Activated CD4-positive, alpha-beta T cell treated with anti-CD3 and anti-CD28 coated beads, Interleukin-2, amount 10 ng/mL, durations not matched to agents 7 days and 5 days (primary cell): ENCODE data around the gene MAP7D3. TPM values are rescaled to one million over a fixed set of nuclear protein-coding genes. Genes with fewer than 3 reads are reported as not detected.

Experiments
- CTCF ChIA-PET: fragments of 350-600 bp; sonication (Branson Sonifier 250); formaldehyde crosslinking; loops from one replicate; lab custom pipeline; 2021; ENCODE audit warnings: antibody characterized with exemption; lab: Charles Lee
- POLR2A ChIA-PET: fragments of 350-600 bp; sonication (Branson Sonifier 250); formaldehyde crosslinking; loops from one replicate; lab custom pipeline; 2021; ENCODE audit warnings: antibody characterized with exemption; lab: Charles Lee
- DNase-seq: peaks from one replicate; pipeline ENCODE4 v3.0.0-alpha.2; 2020
- H3K27ac Mint-ChIP-seq: one replicate; pipeline ENCODE4 v1.8.0; 2021; ENCODE audit warnings: mild to moderate bottlenecking, moderate library complexity, mixed read lengths
- H3K27me3 Mint-ChIP-seq: one replicate; pipeline ENCODE4 v1.8.0; 2021; ENCODE audit warnings: mixed read lengths
- H3K36me3 Mint-ChIP-seq: one replicate; pipeline ENCODE4 v1.8.0; 2021; ENCODE audit warnings: low read depth, mixed read lengths
- H3K4me1 Mint-ChIP-seq: one replicate; pipeline ENCODE4 v1.8.0; 2021; ENCODE audit warnings: mixed read lengths
- H3K4me3 Mint-ChIP-seq: one replicate; pipeline ENCODE4 v1.8.0; 2021; ENCODE audit warnings: mild to moderate bottlenecking, moderate library complexity, mixed read lengths
- H3K9me3 Mint-ChIP-seq: one replicate; pipeline ENCODE4 v1.8.0; 2021; ENCODE audit warnings: mixed read lengths
- total RNA-seq, 2 experiments: library from RNA; stranded (reverse); gene quantifications; one replicate each; pipeline ENCODE4 v1.2.3, GENCODE V29; 2021

MAP7D3 gene
- total RNA-seq, 2 experiments from 2014 or later, result 11.2 to 13.5 TPM

DNA sequence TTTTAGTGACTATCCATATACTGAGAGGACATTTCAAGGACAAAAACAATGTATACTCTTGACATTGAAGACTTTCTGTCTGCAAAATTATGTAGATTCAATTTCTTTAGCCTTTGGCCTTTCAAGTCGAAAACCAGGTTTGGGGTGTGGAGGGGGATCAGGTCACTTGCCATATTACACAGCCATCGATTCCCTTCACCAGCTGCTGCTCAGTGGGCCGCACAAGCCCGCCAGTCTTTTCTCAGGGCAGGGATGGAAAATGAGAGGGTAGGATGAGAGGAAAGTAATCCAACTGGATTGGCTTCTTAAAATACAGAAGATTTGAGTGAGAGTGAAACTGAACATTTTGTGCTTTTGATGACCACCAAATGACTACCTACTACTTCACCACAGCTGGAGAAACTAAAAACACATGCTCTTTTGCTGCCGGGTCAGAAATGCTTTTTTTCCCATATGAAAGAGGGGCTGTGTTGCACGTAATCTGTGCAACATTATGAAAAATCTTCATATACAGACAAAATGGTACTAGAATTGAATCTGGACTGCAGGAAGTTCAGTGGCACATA is 52.4 kb downstream of the MAP7D3 start:
- no peaks in the 10 kb centered on the region for H3K27me3 Mint-ChIP-seq
- ChIA-PET CTCF (no interaction called here), POLR2A (no interaction called here)
- H3K4me3 Mint-ChIP-seq, result no peak overlapping the region
- H3K36me3 Mint-ChIP-seq, result no peaks in the 10 kb centered on the region
- peaks cover 32% of the 10 kb centered on the region for H3K4me1 Mint-ChIP-seq
- H3K27ac Mint-ChIP-seq, result no peak overlapping the region
- no peaks in the 10 kb centered on the region for H3K9me3 Mint-ChIP-seq
- no peak for DNase-seq

DNA sequence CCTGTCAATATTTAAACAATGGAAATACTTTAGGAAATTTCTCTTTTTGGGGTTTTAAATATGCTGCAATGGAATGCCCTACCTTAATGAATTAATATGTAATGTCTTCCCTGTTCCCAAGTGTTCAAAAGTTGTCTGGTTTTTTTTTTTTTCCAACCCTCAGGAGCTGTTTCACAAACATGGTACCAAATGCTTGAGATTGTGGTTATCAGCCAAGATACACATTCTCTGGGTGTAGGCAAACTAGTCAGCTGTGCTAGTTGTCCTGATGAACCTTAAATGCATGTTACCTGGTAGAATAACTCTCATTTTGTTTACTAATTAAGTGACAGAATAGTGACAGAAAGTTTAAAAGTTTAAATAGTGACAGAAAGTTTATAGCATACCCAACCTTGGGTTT is 53.2 kb downstream of the MAP7D3 start:
- Mint-ChIP-seq H3K4me3 (no peak overlapping the region), H3K4me1 (peaks cover 32% of the 10 kb centered on the region), H3K27me3 (no peaks in the 10 kb centered on the region), H3K36me3 (peaks cover 4% of the 10 kb centered on the region), H3K9me3 (no peaks in the 10 kb centered on the region), H3K27ac (no peak overlapping the region)
- CTCF ChIA-PET, result no interaction called here
- no peak for DNase-seq
- POLR2A ChIA-PET, result no interaction called here

DNA sequence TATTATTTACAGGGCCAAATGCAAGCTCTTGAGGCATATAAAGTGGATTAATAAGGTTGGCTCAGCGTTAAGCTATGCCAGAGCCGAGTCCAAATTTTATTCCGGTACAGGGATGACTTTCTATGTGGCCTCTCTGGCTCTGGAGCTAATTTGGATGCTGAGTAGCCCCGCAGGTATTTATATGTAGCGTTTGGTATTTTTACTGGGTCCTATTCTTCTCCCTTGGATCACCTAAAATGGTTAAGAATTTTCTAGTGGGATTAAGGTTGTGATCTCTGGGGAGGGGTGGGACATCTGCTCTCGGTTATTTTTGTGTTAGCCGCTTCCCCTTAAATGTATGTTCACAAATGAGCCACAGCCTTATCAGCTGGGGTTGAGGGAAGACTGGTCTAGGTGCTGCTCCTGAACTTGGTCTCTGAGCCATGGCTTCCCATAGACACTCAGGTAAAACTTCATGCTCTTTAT is 54.5 kb downstream of the MAP7D3 start:
- Mint-ChIP-seq H3K4me1 (peaks cover 40% of the 10 kb centered on the region), H3K36me3 (peaks cover 4% of the 10 kb centered on the region), H3K27ac (no peak overlapping the region), H3K27me3 (no peaks in the 10 kb centered on the region), H3K4me3 (no peak overlapping the region), H3K9me3 (no peaks in the 10 kb centered on the region)
- CTCF ChIA-PET, result interaction anchor here (1.7 kb wide), 1 partner anchor 8 kb away, joined by 4 read pairs; no protein-coding TSS in a partner anchor
- DNase-seq, result no peak
- POLR2A ChIA-PET, result no interaction called here

DNA sequence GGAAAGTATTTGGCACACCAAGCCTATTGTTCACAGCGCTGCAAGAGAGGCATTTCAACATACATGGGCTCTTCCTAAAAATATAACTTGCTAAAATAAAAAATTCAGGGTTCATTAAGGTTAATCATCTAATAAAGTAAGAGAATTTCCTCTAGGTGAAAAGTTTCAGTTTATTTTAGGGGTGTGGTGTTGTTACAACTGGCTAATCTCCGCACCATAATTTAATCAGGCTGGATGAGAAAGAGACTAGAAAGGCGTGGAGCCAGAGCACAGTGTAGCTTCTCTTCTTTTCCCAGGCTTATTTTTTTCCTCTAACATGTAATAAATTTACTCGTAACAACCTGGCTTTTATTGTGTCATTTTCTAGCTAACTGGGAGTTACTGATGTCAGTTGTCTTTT is 56.0 kb downstream of the MAP7D3 start:
- H3K9me3 Mint-ChIP-seq, result no peaks in the 10 kb centered on the region
- peaks cover 42% of the 10 kb centered on the region for H3K4me1 Mint-ChIP-seq
- no peaks in the 10 kb centered on the region for H3K27me3 Mint-ChIP-seq
- ChIA-PET POLR2A (no interaction called here), CTCF (interaction anchor here (1.7 kb wide), 1 partner anchor 9 kb away, joined by 4 read pairs; no protein-coding TSS in a partner anchor)
- DNase-seq, result no peak
- peaks cover 4% of the 10 kb centered on the region for H3K36me3 Mint-ChIP-seq
- no peak overlapping the region for H3K27ac Mint-ChIP-seq
- no peak overlapping the region for H3K4me3 Mint-ChIP-seq

DNA sequence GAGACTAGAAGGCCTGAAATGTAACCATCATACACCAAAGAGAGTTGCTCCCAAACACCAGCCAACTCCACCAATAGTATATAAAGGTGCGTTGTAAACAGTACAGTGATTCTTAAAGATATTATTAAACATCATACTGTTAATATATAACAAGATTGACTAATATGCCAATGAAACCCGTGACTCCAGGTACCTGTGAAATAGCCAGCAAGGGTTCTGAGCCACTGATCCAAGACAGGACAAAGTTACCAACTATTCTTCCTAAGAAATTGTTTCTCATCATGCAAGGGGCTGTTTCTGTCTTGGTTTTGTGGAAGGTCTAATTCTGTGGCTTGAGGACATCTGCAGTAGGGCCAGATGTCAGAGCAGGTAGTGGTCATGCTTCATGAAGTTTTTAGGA is 56.7 kb downstream of the MAP7D3 start:
- Mint-ChIP-seq H3K4me1 (peaks cover 42% of the 10 kb centered on the region), H3K27me3 (no peaks in the 10 kb centered on the region), H3K9me3 (no peaks in the 10 kb centered on the region), H3K36me3 (peaks cover 4% of the 10 kb centered on the region), H3K4me3 (no peak overlapping the region), H3K27ac (no peak overlapping the region)
- CTCF ChIA-PET, result no interaction called here
- POLR2A ChIA-PET, result no interaction called here
- no peak for DNase-seq

DNA sequence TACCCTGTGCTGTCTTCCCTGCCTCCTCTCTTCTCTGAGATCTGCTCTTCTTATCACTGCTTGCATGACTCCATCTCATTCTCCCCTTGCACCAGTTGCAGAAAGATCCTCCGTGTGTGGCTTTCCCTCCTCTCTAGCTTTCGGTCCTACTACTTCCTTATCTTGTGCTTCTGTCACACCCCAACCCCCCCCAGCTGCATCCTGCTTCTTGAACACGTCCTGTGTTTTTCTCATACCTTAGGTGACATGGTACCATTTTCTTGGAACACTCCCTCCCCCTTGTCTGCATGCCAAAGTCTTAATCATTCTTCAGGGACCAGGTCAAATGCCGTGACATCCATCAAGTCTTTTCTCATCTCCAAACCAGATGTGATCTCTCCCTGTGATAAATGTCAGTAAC is 57.4 kb downstream of the MAP7D3 start:
- peak overlapping the region; percentile 79 for H3K27ac Mint-ChIP-seq
- peaks cover 42% of the 10 kb centered on the region for H3K4me1 Mint-ChIP-seq
- peak; percentile 29 for DNase-seq
- CTCF ChIA-PET, result no interaction called here
- H3K36me3 Mint-ChIP-seq, result peaks cover 4% of the 10 kb centered on the region
- no peaks in the 10 kb centered on the region for H3K9me3 Mint-ChIP-seq
- no peaks in the 10 kb centered on the region for H3K27me3 Mint-ChIP-seq
- peak overlapping the region; percentile 49 for H3K4me3 Mint-ChIP-seq
- POLR2A ChIA-PET, result no interaction called here

DNA sequence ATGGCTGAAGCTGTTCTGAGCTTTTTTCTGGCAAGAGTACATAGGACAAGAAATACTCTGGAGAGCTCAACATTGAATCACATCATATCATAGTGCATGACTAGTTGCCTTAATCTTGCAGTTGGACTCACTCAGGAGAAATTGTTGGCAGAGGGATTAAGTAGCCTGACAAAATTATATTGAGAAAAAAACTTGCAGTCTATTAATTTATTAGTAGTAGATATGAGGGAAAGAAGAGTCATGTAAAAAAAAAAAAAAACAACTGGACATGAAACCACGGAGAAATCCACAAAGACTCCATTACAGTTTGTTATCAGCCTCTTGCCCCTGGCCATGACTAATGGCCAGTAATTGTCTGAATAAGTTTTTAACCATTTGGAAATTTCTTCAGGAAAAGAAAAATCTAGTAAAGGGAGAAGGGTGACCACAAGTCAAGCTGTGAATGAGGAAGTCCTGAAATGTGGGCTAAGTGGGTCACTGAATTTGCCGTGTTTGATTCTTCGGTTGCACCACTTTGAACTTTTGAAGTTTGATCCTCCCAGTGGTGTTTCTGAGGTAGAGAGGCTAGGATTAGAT is 58.3 kb downstream of the MAP7D3 start:
- Mint-ChIP-seq H3K9me3 (no peaks in the 10 kb centered on the region), H3K36me3 (peaks cover 4% of the 10 kb centered on the region), H3K4me3 (peak overlapping the region; percentile 49), H3K27ac (peak overlapping the region; percentile 84), H3K4me1 (peaks cover 42% of the 10 kb centered on the region), H3K27me3 (no peaks in the 10 kb centered on the region)
- ChIA-PET CTCF (interaction anchor here (0.7 kb wide), 1 partner anchor 112 kb away, joined by 3 read pairs; no protein-coding TSS in a partner anchor), POLR2A (no interaction called here)
- no peak for DNase-seq

DNA sequence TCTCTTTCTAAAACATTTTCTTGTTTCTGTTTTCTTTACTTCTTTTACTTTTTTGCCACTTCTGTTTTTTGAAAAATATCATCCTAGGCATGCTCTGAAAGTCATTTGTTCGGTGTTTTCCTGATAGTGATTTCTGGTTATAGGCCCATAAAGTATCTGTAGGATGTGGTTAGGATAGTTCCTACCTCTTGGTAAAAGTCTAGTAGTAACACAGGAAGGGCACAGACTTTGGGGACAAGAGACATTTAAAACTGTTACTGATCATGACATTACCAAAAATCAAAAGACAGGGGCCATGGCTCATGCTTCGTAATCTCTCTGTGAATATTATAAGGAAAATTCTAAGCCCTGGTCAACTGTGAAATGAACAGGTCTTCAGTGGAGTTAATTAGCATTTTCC is 59.1 kb downstream of the MAP7D3 start:
- Mint-ChIP-seq H3K36me3 (peaks cover 4% of the 10 kb centered on the region), H3K4me1 (peaks cover 42% of the 10 kb centered on the region), H3K27ac (peak overlapping the region; percentile 84), H3K9me3 (no peaks in the 10 kb centered on the region), H3K27me3 (no peaks in the 10 kb centered on the region), H3K4me3 (no peak overlapping the region)
- ChIA-PET CTCF (interaction anchor here (0.7 to 1.8 kb wide), 2 partner anchors 113 to 163 kb away, joined by 3 to 5 read pairs; no protein-coding TSS in a partner anchor), POLR2A (no interaction called here)
- no peak for DNase-seq

DNA sequence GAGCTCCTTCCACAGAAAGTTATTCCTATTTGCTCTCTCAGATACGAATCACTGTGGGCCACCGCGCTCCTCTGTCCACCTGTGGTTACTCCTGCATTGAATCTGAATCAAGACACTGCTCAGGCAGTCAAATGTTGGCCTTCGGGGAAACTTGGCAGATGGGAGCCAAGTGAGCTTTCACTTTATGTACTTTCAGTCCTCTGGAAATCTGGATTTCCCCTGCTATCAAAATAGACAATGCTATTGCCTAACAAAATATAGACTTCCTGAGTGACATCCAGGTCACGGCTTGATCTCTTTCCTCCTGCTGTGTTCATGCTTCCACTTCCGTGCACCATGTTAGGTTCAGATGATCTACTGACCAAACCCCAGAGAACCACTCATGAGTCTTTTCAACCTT is 60.0 kb downstream of the MAP7D3 start:
- Mint-ChIP-seq H3K9me3 (no peaks in the 10 kb centered on the region), H3K4me1 (peaks cover 41% of the 10 kb centered on the region), H3K36me3 (peaks cover 4% of the 10 kb centered on the region), H3K27me3 (no peaks in the 10 kb centered on the region), H3K4me3 (no peak overlapping the region), H3K27ac (peak overlapping the region; percentile 11)
- POLR2A ChIA-PET, result no interaction called here
- CTCF ChIA-PET, result interaction anchor here (1.5 to 1.8 kb wide), 2 partner anchors 12 to 162 kb away, joined by 3 to 5 read pairs; no protein-coding TSS in a partner anchor
- DNase-seq, result no peak

DNA sequence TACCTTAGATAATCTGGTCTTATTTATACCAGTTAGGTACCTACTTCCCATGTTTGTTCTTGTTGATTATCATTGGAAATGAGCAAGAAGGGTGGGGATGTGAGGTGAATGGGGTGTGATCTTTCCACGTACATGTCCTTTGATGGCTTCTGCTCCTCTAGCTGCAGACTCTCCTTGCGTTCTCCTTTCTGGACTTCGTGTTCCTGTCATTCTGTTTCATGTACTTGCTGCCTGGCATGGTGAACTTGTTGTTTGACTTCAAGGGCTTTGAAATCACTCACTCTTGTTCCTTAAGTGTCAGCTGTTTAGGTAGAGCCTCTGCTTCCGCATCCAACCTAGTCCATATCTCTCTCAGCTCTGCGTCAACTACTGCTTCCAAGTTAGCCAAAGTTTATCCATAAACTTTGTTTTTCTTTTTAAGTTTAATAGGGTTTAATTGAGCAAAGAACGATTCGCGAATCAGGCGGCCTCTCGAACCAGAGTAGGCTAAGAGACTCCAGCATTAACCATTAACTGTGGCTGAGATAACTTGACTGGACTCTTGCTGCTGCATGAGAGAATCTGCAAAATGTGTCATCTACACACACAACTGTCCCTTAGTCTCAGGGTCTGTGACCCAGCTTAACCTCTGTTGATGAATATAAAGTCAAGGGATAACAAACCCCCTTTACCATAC is 61.0 kb downstream of the MAP7D3 start:
- Mint-ChIP-seq H3K27ac (no peak overlapping the region), H3K27me3 (no peaks in the 10 kb centered on the region), H3K4me1 (peaks cover 37% of the 10 kb centered on the region), H3K36me3 (peaks cover 4% of the 10 kb centered on the region), H3K4me3 (no peak overlapping the region), H3K9me3 (no peaks in the 10 kb centered on the region)
- no peak for DNase-seq
- CTCF ChIA-PET, result interaction anchor here (1.5 kb wide), 1 partner anchor 13 kb away, joined by 3 read pairs; no protein-coding TSS in a partner anchor
- POLR2A ChIA-PET, result no interaction called here

DNA sequence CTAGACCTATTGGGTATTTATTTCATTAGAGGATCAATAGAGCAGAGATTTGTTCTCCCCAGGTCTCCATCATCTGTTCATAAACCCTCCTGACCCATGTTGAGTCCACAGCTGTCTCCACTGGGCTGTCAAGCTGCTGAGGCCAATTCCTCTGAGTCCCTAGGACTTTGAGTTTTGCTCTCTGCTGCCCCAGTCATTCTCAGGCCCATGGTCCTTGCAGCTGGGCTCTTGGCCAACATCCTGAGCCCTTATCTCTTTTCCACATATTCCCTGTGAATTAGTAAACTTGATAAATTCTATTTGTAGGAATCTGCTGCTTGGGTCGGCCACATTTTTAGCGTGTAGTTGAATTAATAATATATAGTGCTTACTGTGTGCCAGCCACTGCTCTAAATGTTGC is 62.0 kb downstream of the MAP7D3 start:
- CTCF ChIA-PET, result no interaction called here

DNA sequence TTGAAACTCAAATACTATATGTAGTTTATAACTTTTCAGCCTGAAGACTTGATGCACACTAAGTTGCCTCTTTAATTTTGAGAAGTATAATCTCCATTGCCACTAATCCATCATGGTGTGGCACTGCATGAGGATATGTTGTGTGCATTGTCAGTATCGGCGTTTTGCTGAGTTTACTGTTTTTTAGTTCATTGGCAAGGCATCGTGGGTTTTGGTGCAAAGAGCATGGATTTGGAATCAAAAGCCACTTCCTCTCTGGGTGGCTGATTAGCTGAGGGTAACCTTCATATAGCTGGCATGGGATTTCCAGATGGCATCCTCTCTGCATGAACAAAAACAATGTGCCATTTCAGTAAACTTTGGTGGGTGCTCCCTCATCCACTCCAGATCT is 65.2 kb downstream of the MAP7D3 start:
- Mint-ChIP-seq H3K9me3 (no peaks in the 10 kb centered on the region), H3K36me3 (no peaks in the 10 kb centered on the region), H3K27ac (no peak overlapping the region), H3K4me3 (no peak overlapping the region), H3K4me1 (peaks cover 2% of the 10 kb centered on the region), H3K27me3 (no peaks in the 10 kb centered on the region)
- POLR2A ChIA-PET, result no interaction called here
- DNase-seq, result no peak
- CTCF ChIA-PET, result no interaction called here

More for the DNA sequence above, 62.0 kb downstream of the MAP7D3 start:
- POLR2A ChIA-PET, result no interaction called here
- no peak for DNase-seq
- Mint-ChIP-seq H3K27ac (no peak overlapping the region), H3K4me3 (no peak overlapping the region), H3K36me3 (peaks cover 4% of the 10 kb centered on the region), H3K4me1 (peaks cover 33% of the 10 kb centered on the region), H3K9me3 (no peaks in the 10 kb centered on the region), H3K27me3 (no peaks in the 10 kb centered on the region)

DNA sequence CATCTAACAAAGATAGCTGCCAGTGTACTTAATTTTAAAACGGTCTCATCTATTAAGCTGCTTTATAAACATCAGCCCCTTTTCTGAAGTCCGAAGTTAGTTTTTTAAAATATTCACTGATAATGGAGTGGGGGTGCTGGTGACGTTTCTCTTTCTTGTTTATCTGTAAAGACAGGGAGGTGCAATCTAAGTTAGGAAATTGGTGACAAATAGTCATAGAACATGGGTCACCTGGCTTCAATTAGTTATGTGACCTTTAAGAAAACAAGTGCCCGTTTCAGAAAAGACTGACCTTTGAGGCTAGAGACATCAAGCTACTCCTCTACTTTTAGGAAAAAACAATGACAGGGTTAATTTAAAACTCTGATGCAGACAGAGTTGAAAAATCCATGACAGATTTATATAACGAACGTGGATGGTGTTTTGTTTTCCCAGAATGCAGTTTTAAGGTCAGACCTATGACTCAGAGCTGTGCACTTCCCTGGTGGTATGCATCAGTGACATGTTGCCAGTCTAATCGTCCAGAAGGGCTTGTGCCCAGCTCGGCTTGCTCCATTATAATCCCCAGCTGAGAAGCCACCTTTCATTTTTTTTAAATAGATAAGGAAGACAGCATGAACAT is 65.7 kb downstream of the MAP7D3 start:
- Mint-ChIP-seq H3K27ac (no peak overlapping the region), H3K4me1 (peaks cover 2% of the 10 kb centered on the region), H3K36me3 (no peaks in the 10 kb centered on the region), H3K27me3 (no peaks in the 10 kb centered on the region), H3K9me3 (no peaks in the 10 kb centered on the region), H3K4me3 (no peak overlapping the region)
- ChIA-PET POLR2A (no interaction called here), CTCF (interaction anchor here (0.6 kb wide), 1 partner anchor 674 kb away, joined by 5 read pairs; no protein-coding TSS in a partner anchor)
- no peak for DNase-seq
